DOHH2 (cell line): ENCODE measurements around the gene COL20A1.

ENCODE experiments used
- EZH2phosphoT487 ChIP-seq: fragments of 200-600 bp; sonication (generic); IDR thresholded peaks from 2 replicates; pipeline ENCODE4 v1.6.1; 2017; ENCODE audit warnings: borderline replicate concordance, mild to moderate bottlenecking, antibody characterized with exemption, low read length, moderate library complexity, mixed read lengths
- TF ChIP-seq, protein P1 (sequence below): fragments of 200-600 bp; sonication (generic); IDR thresholded peaks from one replicate; pipeline ENCODE4 v1.5.1; 2014; ENCODE audit warnings: antibody characterized with exemption, mild to moderate bottlenecking, low read depth, low read length; ENCODE audit not compliant: poor library complexity, severe bottlenecking

- TF ChIP-seq, protein P1, sequence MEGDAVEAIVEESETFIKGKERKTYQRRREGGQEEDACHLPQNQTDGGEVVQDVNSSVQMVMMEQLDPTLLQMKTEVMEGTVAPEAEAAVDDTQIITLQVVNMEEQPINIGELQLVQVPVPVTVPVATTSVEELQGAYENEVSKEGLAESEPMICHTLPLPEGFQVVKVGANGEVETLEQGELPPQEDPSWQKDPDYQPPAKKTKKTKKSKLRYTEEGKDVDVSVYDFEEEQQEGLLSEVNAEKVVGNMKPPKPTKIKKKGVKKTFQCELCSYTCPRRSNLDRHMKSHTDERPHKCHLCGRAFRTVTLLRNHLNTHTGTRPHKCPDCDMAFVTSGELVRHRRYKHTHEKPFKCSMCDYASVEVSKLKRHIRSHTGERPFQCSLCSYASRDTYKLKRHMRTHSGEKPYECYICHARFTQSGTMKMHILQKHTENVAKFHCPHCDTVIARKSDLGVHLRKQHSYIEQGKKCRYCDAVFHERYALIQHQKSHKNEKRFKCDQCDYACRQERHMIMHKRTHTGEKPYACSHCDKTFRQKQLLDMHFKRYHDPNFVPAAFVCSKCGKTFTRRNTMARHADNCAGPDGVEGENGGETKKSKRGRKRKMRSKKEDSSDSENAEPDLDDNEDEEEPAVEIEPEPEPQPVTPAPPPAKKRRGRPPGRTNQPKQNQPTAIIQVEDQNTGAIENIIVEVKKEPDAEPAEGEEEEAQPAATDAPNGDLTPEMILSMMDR: no peak
- no peak for TF ChIP-seq EZH2phosphoT487
Observed at GRCh38 chr20:63262836-63263235, 30.1 kb upstream of the COL20A1 start.
